BE2C (cell line): ENCODE data around the gene CRYBB3.

Experiments used
- DNase-seq: peaks from one replicate; pipeline ENCODE4 v3.0.0-alpha.2; 2020
- H3K27me3 ChIP-seq: fragments of 250-450 bp; sonication (Bioruptor Pico); 2 replicates; pipeline ENCODE4 v1.5.1; 2020; ENCODE audit warnings: mild to moderate bottlenecking
- H3K36me3 ChIP-seq: fragments of 250-450 bp; sonication (Bioruptor Pico); 2 replicates; pipeline ENCODE4 v1.5.1; 2020; ENCODE audit warnings: mild to moderate bottlenecking
- H3K4me1 ChIP-seq: fragments of 250-450 bp; sonication (Bioruptor Pico); 2 replicates; pipeline ENCODE4 v1.5.1; 2020
- H3K4me3 ChIP-seq: 2 replicates; pipeline ENCODE4 v1.5.1; 2011; ENCODE audit warnings: low read depth, low read length
- H3K9me3 ChIP-seq: fragments of 250-450 bp; sonication (Bioruptor Pico); 2 replicates; pipeline ENCODE4 v1.5.1; 2020
- CTCF ChIP-seq: IDR thresholded peaks from 2 replicates; pipeline ENCODE4 v1.5.1; 2012; ENCODE audit warnings: mild to moderate bottlenecking, low read depth, low read length

CRYBB3 gene

GRCh38 chr22:25166266-25167040 lies 33.2 kb upstream of the CRYBB3 start:
- no peak for DNase-seq
- no peaks in the 10 kb centered on the region for H3K4me1 ChIP-seq
- TF ChIP-seq CTCF: no peak

DNA sequence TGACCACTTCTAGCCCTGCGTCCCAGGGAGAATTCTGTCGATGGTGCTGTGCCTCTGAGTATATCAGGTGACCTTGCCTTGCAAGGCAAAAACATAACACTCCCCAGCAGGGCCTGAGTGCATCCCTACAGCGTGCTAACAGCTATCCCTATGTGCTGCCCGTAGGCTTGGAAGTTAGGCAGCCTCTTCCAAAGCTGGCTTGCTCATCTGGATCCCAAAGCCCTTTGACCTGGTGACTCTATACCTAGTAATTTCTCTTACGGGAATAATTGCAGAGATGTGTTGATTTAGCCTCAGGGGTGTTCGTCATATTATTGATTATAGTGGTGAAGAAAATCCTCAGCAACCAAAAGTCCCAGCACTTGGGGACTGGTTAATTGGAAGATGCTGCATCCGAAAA lies 32.6 kb upstream of the CRYBB3 start:
- Histone ChIP-seq H3K4me1 (no peaks in the 10 kb centered on the region), H3K36me3 (no peaks in the 10 kb centered on the region), H3K27me3 (no peaks in the 10 kb centered on the region), H3K9me3 (no peaks in the 10 kb centered on the region), H3K4me3 (no peak overlapping the region)
- DNase-seq: no peak
- TF ChIP-seq CTCF: no peak

More at GRCh38 chr22:25166266-25167040, 33.2 kb upstream of the CRYBB3 start:
- no peaks in the 10 kb centered on the region for H3K36me3 ChIP-seq
- no peaks in the 10 kb centered on the region for H3K27me3 ChIP-seq
- no peak overlapping the region for H3K4me3 ChIP-seq
- H3K9me3 ChIP-seq: no peaks in the 10 kb centered on the region

GRCh38 chr22:25167834-25168601 lies 31.6 kb upstream of the CRYBB3 start:
- no peaks in the 10 kb centered on the region for H3K27me3 ChIP-seq

DNA sequence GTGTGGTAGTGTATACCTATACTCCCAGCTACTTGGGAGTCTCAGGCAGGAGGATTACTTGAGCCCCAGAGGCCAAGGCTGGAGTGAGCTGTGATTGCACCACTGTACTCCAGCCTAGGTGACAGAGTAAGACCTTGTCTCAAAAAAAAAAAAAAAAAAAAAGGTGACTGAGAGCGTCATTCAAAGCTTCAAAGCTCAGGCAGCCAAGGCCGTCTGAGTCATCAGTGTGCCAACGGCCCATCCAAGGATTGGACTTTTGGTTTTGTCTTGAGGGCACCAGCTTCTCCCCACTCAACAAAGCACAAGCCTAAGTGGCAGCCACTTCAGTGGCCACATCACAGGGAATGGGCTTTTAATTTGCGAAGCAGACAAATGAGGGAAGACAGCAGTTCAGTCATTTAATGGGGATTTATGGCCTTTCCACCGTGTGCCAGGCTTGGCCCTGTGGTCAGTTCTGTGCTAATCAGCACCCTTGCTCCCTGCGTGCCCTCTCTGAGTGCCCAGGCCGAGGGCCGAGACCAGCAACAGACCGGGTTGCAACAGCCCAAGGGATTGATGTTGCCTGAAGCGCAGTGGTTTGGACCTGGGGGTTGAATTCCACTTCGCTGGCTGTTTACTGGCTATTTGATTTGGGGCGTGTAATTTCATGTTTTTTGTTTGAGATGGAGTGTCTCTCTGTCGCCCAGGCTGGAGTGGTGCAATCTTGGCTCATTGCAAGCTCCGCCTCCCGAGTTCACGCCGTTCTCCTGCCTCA lies 30.2 kb upstream of the CRYBB3 start:
- DNase-seq: no peak
- no peak for TF ChIP-seq CTCF
- Histone ChIP-seq H3K4me1 (no peaks in the 10 kb centered on the region), H3K9me3 (no peaks in the 10 kb centered on the region), H3K36me3 (no peaks in the 10 kb centered on the region; the same call in 1 of the 2 replicates), H3K27me3 (no peaks in the 10 kb centered on the region), H3K4me3 (no peak overlapping the region)

More at GRCh38 chr22:25167834-25168601, 31.6 kb upstream of the CRYBB3 start:
- TF ChIP-seq CTCF: no peak
- Histone ChIP-seq H3K9me3 (no peaks in the 10 kb centered on the region), H3K4me1 (no peaks in the 10 kb centered on the region), H3K4me3 (no peak overlapping the region), H3K36me3 (no peaks in the 10 kb centered on the region)
- no peak for DNase-seq

DNA sequence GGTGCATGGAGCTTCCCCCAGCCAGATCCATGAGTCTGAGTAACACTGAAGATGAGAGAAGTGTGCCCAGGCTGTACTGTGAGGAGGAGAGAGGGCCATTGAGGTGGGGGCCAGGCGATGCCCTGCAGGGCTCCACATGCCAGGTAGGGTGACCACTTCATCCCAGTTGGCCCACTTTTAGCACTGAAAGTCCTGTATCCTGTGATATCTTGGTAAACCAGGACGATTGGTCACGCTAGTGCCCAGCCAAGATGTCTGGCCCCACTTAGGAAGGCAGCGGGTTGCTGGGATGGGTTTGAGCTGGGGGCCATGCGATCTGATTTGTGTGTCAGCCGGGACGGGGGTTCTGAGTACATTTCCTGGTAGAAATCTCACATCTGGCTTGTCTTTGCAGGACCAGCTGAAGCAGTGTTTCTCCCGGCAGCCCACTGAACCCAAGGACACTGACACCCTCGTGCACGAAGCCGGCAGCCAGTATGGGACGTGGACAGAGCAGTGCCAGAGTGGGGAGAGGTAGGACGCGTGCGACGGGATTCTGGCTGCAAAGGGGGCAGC lies 29.2 kb upstream of the CRYBB3 start:
- TF ChIP-seq CTCF: no peak
- no peak overlapping the region for H3K4me3 ChIP-seq
- H3K36me3 ChIP-seq: no peaks in the 10 kb centered on the region; the same call in 1 of the 2 replicates
- no peak for DNase-seq
- H3K9me3 ChIP-seq: no peaks in the 10 kb centered on the region
- no peaks in the 10 kb centered on the region for H3K27me3 ChIP-seq
- H3K4me1 ChIP-seq: no peaks in the 10 kb centered on the region
